ENCODE data around the gene FAU. TPM values are rescaled to one million over a fixed set of nuclear protein-coding genes. Genes with fewer than 3 reads are reported as not detected.
"Not testable (repeated sequence)": the region's sequence is repeated elsewhere in the genome, so short reads cannot be mapped to it uniquely, and the experiment has no call there.

The FAU gene
- polyA plus RNA-seq, 4 donors: 558 to 873 (median 611) TPM

DNA sequence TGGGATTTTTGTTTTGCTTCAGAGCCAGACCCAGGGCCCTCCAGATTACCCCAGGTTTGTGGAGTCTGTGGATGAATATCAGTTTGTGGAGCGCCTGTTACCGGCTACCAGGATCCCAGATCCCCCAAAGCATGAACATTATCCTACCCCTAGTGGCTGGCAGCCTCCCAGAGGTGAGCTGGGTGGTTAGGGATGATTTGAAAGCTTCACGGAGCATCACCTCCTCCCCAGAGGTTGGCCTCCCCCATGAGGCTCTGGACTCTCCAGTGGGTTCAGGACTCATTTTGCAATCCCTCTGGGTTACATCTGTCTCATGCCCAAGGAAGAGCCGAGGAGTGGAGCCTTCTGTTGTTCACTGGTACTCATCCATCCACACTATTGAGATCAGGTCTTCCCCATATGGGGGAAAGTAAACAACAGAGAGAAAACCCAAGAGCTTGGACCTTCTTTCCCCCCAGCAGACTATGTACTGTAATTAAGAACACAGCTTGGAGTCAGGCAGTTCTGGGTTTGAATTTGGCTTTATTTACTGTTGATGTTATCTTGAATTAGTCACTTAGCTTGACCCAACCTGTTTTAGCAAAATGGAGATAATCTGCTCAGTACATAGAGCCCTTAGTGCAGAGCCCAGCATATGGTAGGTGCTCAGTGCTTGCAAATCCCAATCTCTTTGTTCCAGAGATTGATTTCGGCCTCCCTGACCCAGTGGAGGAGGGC lies 2.7 kb upstream of the FAU start:
- no peak for DNase-seq (ENCODE audit: low read depth in 4 of 4, low spot score in 3 of 4)

DNA sequence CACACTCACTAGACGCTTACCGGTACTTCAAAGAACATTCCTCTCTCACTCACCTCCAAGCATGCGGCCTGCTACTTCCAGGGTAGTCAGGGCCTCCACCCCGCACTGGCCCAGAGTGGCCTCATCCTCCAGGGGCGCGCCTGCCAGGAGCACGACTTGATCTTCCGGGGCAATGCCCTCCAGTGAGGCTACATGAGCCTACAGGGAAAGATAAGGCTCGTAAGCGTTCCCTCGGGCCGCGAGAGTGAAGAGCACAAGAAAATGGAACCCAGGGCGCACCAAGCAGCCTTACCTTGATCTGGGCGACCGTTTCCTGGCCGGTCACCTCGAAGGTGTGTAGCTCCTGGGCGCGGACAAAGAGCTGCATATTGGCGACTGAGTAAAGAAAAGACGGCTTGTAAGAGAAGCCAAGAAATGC lies 478 bp downstream of the FAU start:
- DNase-seq (ENCODE audit: low read depth in 4 of 4, low spot score in 3 of 4): no peak

GRCh38 chr11:65120831-65121230 lies 1.1 kb downstream of the FAU start:
- DNase-seq (ENCODE audit: low read depth in 4 of 4, low spot score in 3 of 4): no peak

- DNase-seq (ENCODE audit: low read depth in 4 of 4, low spot score in 3 of 4): no peak
Measured at GRCh38 chr11:65119670-65119995, 2.3 kb downstream of the FAU start.

GRCh38 chr11:65118891-65119669 lies 2.9 kb downstream of the FAU start:
- not testable (repeated sequence) for DNase-seq (ENCODE audit: low read depth in 4 of 4, low spot score in 3 of 4)

- no peak for DNase-seq (ENCODE audit: low read depth in 4 of 4, low spot score in 3 of 4)
Measured at GRCh38 chr11:65118097-65118837, 3.7 kb downstream of the FAU start.

DNA sequence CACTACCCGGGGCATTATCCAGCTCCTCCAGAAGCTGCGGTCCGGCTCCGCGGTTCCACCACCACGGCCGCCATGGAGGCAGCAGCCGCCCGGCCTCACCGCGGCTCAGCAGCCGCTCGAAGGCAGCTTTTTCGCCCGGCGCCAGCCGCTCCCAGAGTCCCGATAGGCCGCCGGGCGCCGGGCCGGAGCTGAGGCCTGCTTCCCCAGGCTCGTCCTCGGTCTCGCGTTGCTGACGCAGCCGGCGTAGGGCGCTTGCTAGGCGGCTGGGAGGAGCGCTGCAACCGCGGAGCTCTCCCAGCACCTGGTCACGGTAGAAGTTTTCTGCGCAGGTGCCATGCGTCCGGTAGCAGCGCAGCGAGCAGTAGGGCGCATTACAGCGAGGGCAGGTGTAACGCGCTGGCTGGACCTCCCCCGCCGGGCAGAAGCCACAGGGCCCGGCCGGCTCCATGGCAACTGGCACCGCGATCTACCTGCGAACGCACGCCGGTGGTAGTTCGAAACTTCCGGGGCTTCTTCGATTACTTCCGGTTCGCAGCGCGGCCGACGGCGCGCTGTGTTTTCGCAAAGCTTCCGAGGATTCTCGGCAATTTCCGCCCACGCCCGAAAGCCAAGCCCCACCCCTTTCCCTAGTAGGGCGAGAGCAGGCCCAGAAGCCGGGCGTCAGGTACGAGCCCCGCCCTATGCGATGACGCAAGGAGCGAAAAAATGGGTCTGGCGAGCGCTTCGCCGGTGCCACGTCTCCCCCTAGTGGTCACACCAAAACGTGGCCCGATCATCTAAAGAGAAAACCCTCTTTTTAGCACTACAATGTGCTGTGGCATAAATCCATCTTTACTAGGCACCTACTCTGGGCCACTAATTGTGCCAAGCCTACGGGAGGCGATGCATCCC lies 4.5 kb downstream of the FAU start, which contains the start of gene ZNHIT2:
TSS of gene ZNHIT2 (minus strand) at position 496 of the 891 bp plus-strand sequence. CDS start at position 448, 48 bp downstream.
- peak; percentile 95 to 98 (median 97) for DNase-seq (ENCODE audit: low read depth in 4 of 4, low spot score in 3 of 4)

GRCh38 chr11:65116370-65117205 lies 5.3 kb downstream of the FAU start:
- no peak for DNase-seq (ENCODE audit: low read depth in 4 of 4, low spot score in 3 of 4)

DNA sequence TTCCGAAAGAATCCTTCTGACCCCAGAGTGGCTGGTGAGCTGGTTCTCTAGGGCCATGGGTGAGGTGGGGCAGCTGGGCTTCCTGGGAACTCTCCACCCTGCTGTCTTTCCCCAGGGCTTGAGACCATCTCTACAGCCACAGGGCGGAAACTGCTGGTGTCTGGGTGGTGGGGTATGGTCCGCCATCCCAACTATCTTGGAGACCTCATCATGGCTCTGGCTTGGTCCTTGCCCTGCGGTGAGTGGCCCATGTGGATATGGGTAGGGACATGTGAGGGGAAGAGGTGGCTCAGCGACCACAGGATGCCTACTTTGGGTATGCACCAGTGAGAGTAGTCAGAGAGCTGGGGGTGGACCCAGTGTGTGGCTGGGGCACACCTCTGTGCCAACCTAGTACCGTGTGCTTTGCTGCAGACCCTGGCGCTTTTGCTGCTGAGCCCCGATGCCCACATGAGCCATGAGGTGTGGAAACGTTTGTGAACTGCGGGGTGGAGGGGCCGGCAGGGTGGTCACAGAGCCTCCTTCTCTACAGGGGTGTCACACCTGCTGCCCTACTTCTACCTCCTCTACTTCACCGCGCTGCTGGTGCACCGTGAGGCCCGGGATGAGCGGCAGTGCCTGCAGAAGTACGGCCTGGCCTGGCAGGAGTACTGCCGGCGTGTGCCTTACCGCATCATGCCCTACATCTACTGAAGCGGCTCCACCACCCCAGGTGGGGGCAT lies 6.4 kb downstream of the FAU start:
- no peak for DNase-seq (ENCODE audit: low read depth in 4 of 4, low spot score in 3 of 4)

DNA sequence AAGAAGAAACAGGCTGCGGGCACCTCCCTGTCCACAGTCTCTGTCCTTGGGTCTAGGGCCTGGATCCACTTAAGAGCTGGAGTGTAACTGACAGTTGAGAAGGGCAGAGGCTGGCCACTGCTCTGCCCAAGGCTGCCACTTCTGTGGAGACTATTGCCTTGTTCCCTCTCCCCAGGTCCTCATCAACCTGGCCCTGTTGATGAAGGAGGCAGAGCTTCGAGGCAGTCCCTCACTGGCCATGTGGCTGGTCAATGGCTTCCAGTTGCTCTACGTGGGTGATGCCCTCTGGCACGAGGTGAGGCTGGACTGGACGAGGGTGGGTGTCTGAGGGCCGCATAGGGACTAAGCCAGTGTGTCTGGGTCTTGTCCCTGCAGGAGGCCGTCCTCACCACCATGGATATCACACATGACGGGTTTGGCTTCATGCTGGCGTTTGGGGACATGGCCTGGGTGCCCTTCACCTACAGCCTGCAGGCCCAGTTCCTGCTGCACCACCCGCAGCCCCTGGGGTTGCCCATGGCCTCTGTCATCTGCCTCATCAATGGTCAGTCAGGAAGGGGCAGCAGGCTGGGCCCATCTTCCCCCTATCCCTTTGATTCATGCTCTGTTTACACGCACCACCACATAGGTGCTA lies 7.3 kb downstream of the FAU start:
- no peak for DNase-seq (ENCODE audit: low read depth in 4 of 4, low spot score in 3 of 4)

GRCh38 chr11:65113839-65114238 lies 8.1 kb downstream of the FAU start:
- DNase-seq (ENCODE audit: low read depth in 4 of 4, low spot score in 3 of 4): no peak

DNA sequence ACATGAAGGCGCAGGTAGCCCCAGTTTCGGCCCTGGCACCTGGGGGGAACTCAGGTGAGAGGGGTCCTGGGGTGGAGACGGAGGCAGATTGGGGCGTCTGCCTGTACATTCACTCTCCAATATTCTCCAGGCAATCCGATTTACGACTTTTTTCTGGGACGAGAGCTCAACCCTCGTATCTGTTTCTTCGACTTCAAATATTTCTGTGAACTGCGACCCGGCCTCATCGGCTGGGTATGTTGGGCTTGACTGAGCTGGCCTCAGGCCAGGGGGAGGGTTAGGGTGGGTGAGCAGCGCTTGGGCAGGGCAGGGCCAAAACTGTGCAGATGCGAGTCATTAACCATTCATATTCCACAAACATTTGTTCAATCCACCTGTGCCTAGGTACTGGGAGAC lies 8.6 kb downstream of the FAU start:
- no peak for DNase-seq (ENCODE audit: low read depth in 4 of 4, low spot score in 3 of 4)

- no peak for DNase-seq (ENCODE audit: low read depth in 4 of 4, low spot score in 3 of 4)
Measured at GRCh38 chr11:65112546-65113360, 9.2 kb downstream of the FAU start.

- DNase-seq (ENCODE audit: low read depth in 4 of 4, low spot score in 3 of 4): peak in 3 of 4 donors; percentile 86 to 89 (median 88)
Measured at GRCh38 chr11:65111744-65112545, 10.0 kb downstream of the FAU start, which contains the start of gene TM7SF2. TM7SF2 (plus strand) TSS chr11:65111872; CDS start chr11:65112016, 144 bp downstream.

DNA sequence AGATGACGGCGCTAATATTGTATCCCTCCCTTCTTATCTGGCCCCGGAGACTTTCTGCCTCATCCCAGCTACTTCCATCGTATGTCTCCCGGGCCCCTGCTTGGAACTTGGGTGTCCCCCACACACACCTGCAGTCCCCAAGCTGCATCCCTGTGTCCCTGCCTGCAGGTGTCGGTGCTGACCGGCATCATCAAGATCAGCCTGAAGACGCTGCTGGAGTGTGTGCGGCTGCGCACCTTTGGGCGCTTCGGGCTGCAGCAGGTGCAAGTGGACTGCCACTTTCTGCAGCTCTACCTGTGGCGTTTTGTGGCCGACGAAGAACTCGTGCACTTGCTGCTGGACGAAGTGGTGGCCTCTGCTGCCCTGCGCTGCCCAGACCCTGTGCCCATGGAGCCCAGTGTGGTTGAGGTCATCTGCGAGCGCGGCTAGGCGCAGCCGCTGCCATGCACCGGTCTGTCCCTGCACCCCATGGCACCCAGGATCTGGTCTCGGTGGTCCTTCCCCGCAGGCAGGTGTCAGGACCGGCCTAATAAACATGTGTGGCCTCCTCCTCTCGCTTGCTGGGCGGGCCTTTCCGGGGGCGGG lies 10.7 kb downstream of the FAU start:
- DNase-seq (ENCODE audit: low read depth in 4 of 4, low spot score in 3 of 4): no peak

DNA sequence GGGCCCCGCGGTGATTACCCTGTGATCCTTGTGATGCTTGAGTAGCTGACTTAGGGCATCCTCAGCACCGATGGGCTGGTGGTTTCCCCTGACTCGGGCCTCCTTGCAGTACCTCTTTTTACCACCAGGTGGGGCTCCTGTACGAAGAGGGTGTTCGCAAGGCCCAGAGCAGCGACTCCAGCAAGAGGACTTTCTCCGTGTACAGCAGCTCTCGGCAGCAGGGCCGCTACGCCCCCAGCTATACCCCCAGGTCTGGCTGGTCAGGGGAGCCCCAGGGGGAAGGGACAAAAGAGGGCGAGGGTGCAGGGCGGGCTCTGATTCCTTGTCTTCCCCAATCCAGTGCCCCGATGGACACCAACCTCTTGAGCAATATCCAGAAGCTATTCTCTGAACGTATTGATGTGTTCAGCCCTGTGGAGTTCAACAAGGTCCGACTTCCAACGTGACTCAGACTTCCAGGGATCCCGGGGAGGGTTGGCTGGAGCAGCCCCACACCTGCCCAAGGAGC lies 11.5 kb downstream of the FAU start:
- DNase-seq (ENCODE audit: low read depth in 4 of 4, low spot score in 3 of 4): peak in 2 of 4 donors; percentile 64 to 73
